ENCODE measurements around the gene KDM5A.

- TF ChIP-seq CTCF (optimal IDR thresholded peaks at IDR 0.05 in 1 of 3, IDR thresholded peaks at IDR 0.05 in 1 of 3, conservative IDR thresholded peaks at IDR 0.05 in 1 of 3; ENCODE audit: extremely low read depth in 1 of 3, insufficient read depth in 2 of 3, low read length in 3 of 3), result no peak
- TF ChIP-seq EZH2 (IDR thresholded peaks at IDR 0.05; ENCODE audit: low read length), result no peak
Observed at GRCh38 chr12:234891-235415, 154.2 kb downstream of the KDM5A start.

Measured in keratinocyte (primary cell).